Parathyroid adenoma (tissue), 2 donors: ENCODE data around the gene BUD31.

Experiments used
- H2AFZ ChIP-seq: fragments of 300-600 bp; sonication (generic); one replicate; pipeline ENCODE4 v1.7.0; 2017; ENCODE audit warnings: antibody characterized with exemption, mild to moderate bottlenecking
- H3K27ac ChIP-seq: fragments of 300-600 bp; sonication (generic); one replicate; pipeline ENCODE4 v1.7.0; 2017
- H3K27me3 ChIP-seq: fragments of 300-600 bp; sonication (generic); one replicate; pipeline ENCODE4 v1.7.0; 2017; ENCODE audit warnings: low read length; ENCODE audit not compliant: control insufficient read depth, insufficient read depth
- H3K36me3 ChIP-seq: fragments of 300-600 bp; sonication (generic); one replicate; pipeline ENCODE4 v1.7.0; 2017; ENCODE audit warnings: low read length; ENCODE audit not compliant: control insufficient read depth, insufficient read depth
- H3K4me1 ChIP-seq: fragments of 300-600 bp; sonication (generic); one replicate; pipeline ENCODE4 v1.7.0; 2017; ENCODE audit warnings: control low read depth
- H3K4me2 ChIP-seq: fragments of 300-600 bp; sonication (generic); one replicate; pipeline ENCODE4 v1.7.0; 2017; ENCODE audit warnings: low read length
- H3K4me3 ChIP-seq: fragments of 300-600 bp; sonication (generic); one replicate; pipeline ENCODE4 v1.7.0; 2017; ENCODE audit warnings: low read depth, low read length
- H3K79me2 ChIP-seq: fragments of 300-600 bp; sonication (generic); one replicate; pipeline ENCODE4 v1.7.0; 2017; ENCODE audit warnings: control low read depth
- H3K9ac ChIP-seq: fragments of 300-600 bp; sonication (generic); one replicate; pipeline ENCODE4 v1.7.0; 2017; ENCODE audit warnings: mild to moderate bottlenecking
- H3K9me3 ChIP-seq: fragments of 300-600 bp; sonication (generic); one replicate; pipeline ENCODE4 v1.7.0; 2017; ENCODE audit warnings: low read length; ENCODE audit not compliant: control insufficient read depth
- TF ChIP-seq, protein P1 (sequence below): fragments of 300-600 bp; sonication (generic); IDR thresholded peaks from one replicate; pipeline ENCODE4 v1.7.0; 2017; ENCODE audit warnings: antibody characterized with exemption, mild to moderate bottlenecking
- donor health status: primary hyperparathyroidism.

The BUD31 gene

DNA sequence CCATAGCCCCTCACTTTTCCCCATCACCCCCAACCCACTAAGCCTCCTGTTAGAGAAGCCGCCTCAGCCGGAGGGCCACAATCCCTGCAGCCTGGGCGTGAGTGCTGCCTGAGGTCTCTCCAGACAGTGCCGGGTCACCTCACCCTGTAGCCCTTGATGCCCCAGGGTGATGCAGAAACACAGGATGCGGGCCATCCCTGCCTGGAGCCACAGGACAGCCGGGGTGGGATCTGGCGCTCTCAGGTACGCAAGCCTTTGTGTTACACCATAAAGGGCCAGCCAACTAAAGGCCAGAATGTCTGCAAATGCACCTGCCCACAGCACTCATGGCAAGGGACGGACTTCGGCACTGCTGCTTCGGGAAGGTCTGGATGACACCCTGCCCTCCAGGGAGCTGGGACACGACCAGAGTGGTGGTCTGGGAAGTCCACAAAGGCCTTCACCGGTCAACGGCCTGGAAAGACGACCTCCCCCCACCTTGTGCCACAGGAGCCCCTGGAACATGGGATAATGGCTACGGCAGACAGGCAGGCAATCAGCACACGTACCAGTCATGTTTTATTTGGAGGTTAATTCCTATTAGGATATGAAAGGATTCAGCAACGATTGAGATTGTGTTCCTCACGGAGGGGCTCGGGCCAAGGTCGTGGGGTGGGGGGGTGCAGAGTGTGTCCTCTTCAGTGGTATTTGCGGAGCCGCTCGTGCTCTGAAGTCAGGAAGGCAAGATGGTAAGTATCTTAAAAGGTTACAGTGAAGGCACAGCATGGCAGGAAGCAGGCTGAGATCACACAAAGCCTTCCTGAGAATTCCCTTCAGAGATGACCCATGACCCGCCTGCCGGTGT, 49.1 kb downstream of the BUD31 start:
- TF ChIP-seq, protein P1, sequence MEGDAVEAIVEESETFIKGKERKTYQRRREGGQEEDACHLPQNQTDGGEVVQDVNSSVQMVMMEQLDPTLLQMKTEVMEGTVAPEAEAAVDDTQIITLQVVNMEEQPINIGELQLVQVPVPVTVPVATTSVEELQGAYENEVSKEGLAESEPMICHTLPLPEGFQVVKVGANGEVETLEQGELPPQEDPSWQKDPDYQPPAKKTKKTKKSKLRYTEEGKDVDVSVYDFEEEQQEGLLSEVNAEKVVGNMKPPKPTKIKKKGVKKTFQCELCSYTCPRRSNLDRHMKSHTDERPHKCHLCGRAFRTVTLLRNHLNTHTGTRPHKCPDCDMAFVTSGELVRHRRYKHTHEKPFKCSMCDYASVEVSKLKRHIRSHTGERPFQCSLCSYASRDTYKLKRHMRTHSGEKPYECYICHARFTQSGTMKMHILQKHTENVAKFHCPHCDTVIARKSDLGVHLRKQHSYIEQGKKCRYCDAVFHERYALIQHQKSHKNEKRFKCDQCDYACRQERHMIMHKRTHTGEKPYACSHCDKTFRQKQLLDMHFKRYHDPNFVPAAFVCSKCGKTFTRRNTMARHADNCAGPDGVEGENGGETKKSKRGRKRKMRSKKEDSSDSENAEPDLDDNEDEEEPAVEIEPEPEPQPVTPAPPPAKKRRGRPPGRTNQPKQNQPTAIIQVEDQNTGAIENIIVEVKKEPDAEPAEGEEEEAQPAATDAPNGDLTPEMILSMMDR: no peak
- H3K36me3 ChIP-seq: no peaks in the 10 kb centered on the region

DNA sequence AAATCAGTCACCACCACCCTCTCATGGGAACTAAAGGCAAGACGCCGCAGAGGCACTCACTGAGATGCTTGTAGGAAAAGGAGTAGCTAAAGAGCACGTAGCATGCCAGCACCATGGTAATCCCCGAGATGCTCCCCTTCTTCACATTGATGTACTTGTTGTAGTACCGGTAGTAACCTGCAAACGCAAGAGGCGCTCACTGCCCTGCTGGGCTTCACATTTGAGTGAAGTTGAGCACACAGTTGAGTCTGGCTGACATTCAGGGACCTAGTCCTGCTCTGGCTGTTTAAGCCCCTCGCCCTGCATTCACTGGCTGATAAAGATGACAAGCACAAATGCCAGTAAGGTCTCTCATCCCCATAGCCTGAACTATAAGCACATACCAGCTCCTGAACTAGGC, 50.3 kb downstream of the BUD31 start:
- Histone ChIP-seq H3K4me2 (no peak overlapping the region), H3K4me1 (peaks cover 5% of the 10 kb centered on the region), H2AFZ (no peak overlapping the region), H3K36me3 (no peaks in the 10 kb centered on the region), H3K4me3 (no peak overlapping the region), H3K9me3 (no peaks in the 10 kb centered on the region), H3K27me3 (no peaks in the 10 kb centered on the region), H3K27ac (no peak overlapping the region), H3K79me2 (peaks cover 50% of the 10 kb centered on the region), H3K9ac (no peak overlapping the region)
- TF ChIP-seq, protein P1: no peak

More for the DNA sequence above, 49.1 kb downstream of the BUD31 start:
- no peak overlapping the region for H3K27ac ChIP-seq
- no peak overlapping the region for H3K4me3 ChIP-seq
- no peaks in the 10 kb centered on the region for H3K27me3 ChIP-seq
- H3K9ac ChIP-seq: no peak overlapping the region
- no peak overlapping the region for H2AFZ ChIP-seq
- H3K9me3 ChIP-seq: no peaks in the 10 kb centered on the region
- peaks cover 5% of the 10 kb centered on the region for H3K4me1 ChIP-seq
- no peak overlapping the region for H3K4me2 ChIP-seq
- H3K79me2 ChIP-seq: peaks cover 39% of the 10 kb centered on the region

DNA sequence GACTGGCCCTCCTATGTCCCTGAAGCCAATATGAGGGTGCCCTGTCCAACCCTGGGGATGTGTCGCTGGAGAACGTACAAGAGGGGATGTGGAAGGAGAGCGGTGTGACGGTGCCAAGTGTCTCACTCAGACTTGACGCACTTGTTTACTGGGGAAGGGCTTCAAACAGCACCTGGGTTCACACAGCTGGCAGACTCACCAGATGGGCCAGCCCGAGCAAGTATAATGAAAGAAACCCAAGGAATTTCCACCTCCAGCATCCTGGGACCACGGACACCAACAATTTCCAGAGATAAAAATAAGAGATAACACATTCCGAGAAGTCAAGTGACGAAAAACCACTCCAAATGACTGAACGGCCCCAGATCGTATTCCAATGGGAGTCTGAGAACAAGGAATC, 51.9 kb downstream of the BUD31 start:
- H3K4me1 ChIP-seq: peaks cover 11% of the 10 kb centered on the region
- H3K4me2 ChIP-seq: no peak overlapping the region
- peak overlapping the region; percentile 1 for H3K27ac ChIP-seq
- TF ChIP-seq, protein P1: no peak
- no peaks in the 10 kb centered on the region for H3K36me3 ChIP-seq
- no peaks in the 10 kb centered on the region for H3K27me3 ChIP-seq
- H3K9me3 ChIP-seq: no peaks in the 10 kb centered on the region
- no peak overlapping the region for H2AFZ ChIP-seq
- H3K4me3 ChIP-seq: no peak overlapping the region
- H3K9ac ChIP-seq: no peak overlapping the region
- H3K79me2 ChIP-seq: peaks cover 66% of the 10 kb centered on the region

DNA sequence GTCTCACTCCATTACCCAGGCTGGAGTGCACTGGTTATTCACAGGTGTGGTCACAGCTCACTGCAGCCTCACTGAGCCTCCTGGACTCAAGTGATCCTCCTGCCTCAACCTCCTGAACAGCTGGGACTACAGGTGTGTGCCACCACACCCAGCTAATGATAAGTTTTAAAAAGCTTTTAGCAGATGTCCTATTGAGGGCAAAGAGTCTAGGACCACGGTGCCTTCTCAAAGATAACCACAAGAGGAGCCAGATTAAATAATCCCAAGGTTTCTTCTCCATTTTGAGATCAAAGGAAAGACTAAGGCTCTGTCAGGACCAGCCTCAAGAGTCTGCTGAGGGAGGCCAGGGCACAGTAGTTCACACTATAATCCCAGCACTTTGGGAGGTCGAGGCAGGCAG, 52.5 kb downstream of the BUD31 start:
- Histone ChIP-seq H3K4me1 (peaks cover 11% of the 10 kb centered on the region), H3K4me2 (no peak overlapping the region), H3K27ac (peak overlapping the region; percentile 1), H3K9ac (no peak overlapping the region), H3K4me3 (no peak overlapping the region), H3K79me2 (peaks cover 71% of the 10 kb centered on the region), H2AFZ (no peak overlapping the region), H3K36me3 (no peaks in the 10 kb centered on the region), H3K9me3 (no peaks in the 10 kb centered on the region), H3K27me3 (no peaks in the 10 kb centered on the region)
- TF ChIP-seq, protein P1: no peak

DNA sequence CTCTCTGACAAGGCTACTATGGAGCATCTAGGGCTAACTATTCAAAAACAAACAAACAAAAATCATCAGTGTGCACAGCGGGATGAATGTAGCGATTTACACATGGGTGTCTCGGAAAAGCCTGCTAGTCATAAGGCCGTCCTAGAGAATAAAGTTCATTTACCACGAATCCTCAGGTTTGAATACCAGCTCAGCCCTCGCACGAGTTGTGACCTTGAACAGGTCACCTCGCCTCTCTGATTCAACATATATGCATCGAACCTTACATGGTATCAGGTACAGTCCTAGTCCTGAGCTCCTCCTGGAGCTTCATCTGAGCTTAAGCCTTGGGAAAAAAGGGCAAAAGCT, 56.6 kb downstream of the BUD31 start:
- Histone ChIP-seq H3K4me1 (peaks cover 11% of the 10 kb centered on the region), H3K9me3 (no peaks in the 10 kb centered on the region), H3K4me3 (peak overlapping the region; percentile 91), H3K79me2 (peaks cover 56% of the 10 kb centered on the region), H3K4me2 (peak overlapping the region; percentile 89), H2AFZ (peak overlapping the region; percentile 98), H3K27ac (peak overlapping the region; percentile 87), H3K9ac (peak overlapping the region; percentile 17), H3K36me3 (no peaks in the 10 kb centered on the region), H3K27me3 (no peaks in the 10 kb centered on the region)
- TF ChIP-seq, protein P1: no peak
